ENCODE data around the gene PAGE2. TPM values are rescaled to one million over a fixed set of nuclear protein-coding genes. Genes with fewer than 3 reads are reported as not detected.
A peak's percentile ranks its signal among the peaks of the same experiment; 100 is the strongest.
"Not testable (repeated sequence)": the region's sequence is repeated elsewhere in the genome, so short reads cannot be mapped to it uniquely, and the experiment has no call there.

Gene PAGE2
- total RNA-seq, 2 donors from 2014 or later = not detected

DNA sequence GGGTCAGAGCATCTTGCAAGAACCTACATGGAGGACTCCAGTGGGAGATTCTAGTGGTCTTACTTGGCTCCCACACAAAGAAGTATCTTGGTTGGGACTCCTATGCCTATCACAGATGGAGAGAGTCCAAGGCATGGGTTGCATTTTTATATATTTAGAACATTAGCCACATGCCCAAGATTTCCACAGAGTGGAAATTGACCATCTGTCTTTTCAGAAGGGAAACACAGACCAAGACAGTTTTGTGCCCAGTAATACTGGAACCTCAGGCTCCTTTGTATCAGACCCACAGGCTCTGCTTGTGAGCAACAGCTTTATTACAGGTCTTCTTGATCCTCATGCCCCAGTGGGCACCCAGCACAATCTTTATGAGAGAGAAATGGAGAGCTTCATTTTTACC, 43.6 kb downstream of the PAGE2 start:
- Histone ChIP-seq H3K27ac (no peak overlapping the region), H3K9me3 (no peaks in the 10 kb centered on the region), H3K4me3 (no peak overlapping the region), H3K36me3 (no peaks in the 10 kb centered on the region), H3K4me1 (no peaks in the 10 kb centered on the region), H3K27me3 (no peaks in the 10 kb centered on the region)
- TF ChIP-seq, protein P1, sequence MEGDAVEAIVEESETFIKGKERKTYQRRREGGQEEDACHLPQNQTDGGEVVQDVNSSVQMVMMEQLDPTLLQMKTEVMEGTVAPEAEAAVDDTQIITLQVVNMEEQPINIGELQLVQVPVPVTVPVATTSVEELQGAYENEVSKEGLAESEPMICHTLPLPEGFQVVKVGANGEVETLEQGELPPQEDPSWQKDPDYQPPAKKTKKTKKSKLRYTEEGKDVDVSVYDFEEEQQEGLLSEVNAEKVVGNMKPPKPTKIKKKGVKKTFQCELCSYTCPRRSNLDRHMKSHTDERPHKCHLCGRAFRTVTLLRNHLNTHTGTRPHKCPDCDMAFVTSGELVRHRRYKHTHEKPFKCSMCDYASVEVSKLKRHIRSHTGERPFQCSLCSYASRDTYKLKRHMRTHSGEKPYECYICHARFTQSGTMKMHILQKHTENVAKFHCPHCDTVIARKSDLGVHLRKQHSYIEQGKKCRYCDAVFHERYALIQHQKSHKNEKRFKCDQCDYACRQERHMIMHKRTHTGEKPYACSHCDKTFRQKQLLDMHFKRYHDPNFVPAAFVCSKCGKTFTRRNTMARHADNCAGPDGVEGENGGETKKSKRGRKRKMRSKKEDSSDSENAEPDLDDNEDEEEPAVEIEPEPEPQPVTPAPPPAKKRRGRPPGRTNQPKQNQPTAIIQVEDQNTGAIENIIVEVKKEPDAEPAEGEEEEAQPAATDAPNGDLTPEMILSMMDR (IDR thresholded peaks at IDR 0.05) = no peak
- DNase-seq (ENCODE audit: low spot score) = no peak

DNA sequence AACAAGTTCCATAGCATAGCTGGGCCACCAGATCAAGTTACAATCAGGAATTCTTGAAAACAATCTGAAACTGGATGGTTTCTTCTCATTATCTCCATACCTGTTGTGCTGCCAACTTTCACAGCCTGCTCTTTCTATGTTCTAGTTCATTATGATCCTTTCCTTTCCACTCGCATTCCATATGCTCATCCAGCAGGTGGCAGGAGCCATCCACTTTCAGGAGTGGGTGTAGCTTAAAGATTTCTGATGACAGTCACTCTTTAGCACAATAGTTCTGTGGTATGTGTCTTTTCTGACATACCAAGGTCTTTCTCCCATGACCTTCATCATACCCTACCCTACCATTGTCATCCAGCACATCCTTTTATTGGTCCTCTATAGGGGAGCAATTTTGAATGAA, 46.4 kb downstream of the PAGE2 start:
- TF ChIP-seq, protein P1 (IDR thresholded peaks at IDR 0.05) = peak in 1 of 2 donors; percentile 62
- Histone ChIP-seq H3K27me3 (no peaks in the 10 kb centered on the region), H3K27ac (no peak overlapping the region), H3K36me3 (no peaks in the 10 kb centered on the region), H3K4me3 (no peak overlapping the region), H3K9me3 (no peaks in the 10 kb centered on the region), H3K4me1 (no peaks in the 10 kb centered on the region)
- DNase-seq (ENCODE audit: low spot score) = no peak

DNA sequence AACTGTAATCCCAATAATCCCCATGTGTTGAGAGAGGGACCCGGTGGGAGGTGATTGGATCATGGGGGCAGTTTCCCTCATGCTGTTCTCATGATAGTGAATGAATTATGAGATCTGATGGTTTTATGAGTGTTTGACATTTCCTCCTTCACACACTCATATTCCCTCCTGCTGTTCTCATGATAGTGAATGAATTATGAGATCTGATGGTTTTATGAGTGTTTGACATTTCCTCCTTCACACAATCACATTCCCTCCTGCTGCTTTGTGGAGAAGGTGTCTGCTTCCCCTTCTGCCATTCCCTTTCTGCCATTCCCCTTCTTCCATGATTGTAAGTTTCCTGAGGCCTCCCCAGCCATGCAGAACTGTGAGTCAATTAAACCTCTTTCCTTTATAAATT, 52.0 kb downstream of the PAGE2 start:
- H3K36me3 ChIP-seq; H3K27ac ChIP-seq; DNase-seq (ENCODE audit: low spot score); H3K4me1 ChIP-seq; H3K4me3 ChIP-seq; H3K27me3 ChIP-seq; H3K9me3 ChIP-seq: not testable (repeated sequence)

Other genes starting within 250 kb of the PAGE2 start
- gene TRO, start 168.2 kb upstream of the PAGE2 start, total RNA-seq = 1 to 10 TPM; 4.3 to 4.9 TPM
- not detected for gene PFKFB1, start 94.8 kb upstream of the PAGE2 start, total RNA-seq
- gene APEX2, start 88.7 kb upstream of the PAGE2 start, total RNA-seq = 1 to 10 TPM; 6.6 to 7.7 TPM
- 1 to 10 TPM; 8.3 to 9.8 TPM for gene ALAS2, start 58.0 kb upstream of the PAGE2 start, total RNA-seq
- not detected for gene PAGE2B, start 14.0 kb upstream of the PAGE2 start, total RNA-seq
- gene PAGE5, start 131.3 kb downstream of the PAGE2 start, total RNA-seq = not detected
- gene PAGE3, start 175.9 kb downstream of the PAGE2 start, total RNA-seq = not detected